Peyer's patch (tissue), 4 donors: ENCODE data around the gene NLRP1. TPM values are rescaled to one million over a fixed set of nuclear protein-coding genes. Genes with fewer than 3 reads are reported as not detected.

ENCODE experiments used
- DNase-seq, 3 donors: peaks; one replicate each; pipeline ENCODE4 v3.0.0-alpha.2; 2017 to 2019
- H3K27ac ChIP-seq, 4 donors: fragments of 200-600 bp; sonication (generic); one replicate each; pipeline ENCODE4 v1.5.1; 2016 to 2019
- H3K27me3 ChIP-seq, 2 donors: fragments of 200-600 bp; sonication (generic); one replicate each; pipeline ENCODE4 v1.5.1; 2019
- H3K36me3 ChIP-seq, 3 donors: fragments of 200-600 bp; sonication (generic); one replicate each; pipeline ENCODE4 v1.5.1; 2016 to 2019
- H3K4me1 ChIP-seq, 4 donors: fragments of 200-600 bp; sonication (generic); one replicate each; pipeline ENCODE4 v1.5.1; 2016 to 2019
- H3K4me3 ChIP-seq, 4 donors: fragments of 200-600 bp; sonication (generic); 1 replicate in 3 of 4; 2 replicates in 1 of 4; pipeline ENCODE4 v1.5.1; 2016 to 2019; ENCODE audit warnings: mild to moderate bottlenecking in 1 of 4
- H3K9me3 ChIP-seq, 4 donors: fragments of 200-600 bp; sonication (generic); one replicate each; pipeline ENCODE4 v1.5.1; 2016 to 2019; ENCODE audit warnings: mild to moderate bottlenecking in 1 of 4
- POLR2A ChIP-seq, 2 donors: fragments of 450-650 bp; IDR thresholded peaks; one replicate each; pipeline ENCODE4 v1.5.1; 2017; ENCODE audit warnings: antibody characterized with exemption in 2 of 2, mild to moderate bottlenecking in 2 of 2, moderate library complexity in 2 of 2
- total RNA-seq, 4 donors: library from RNA; depleted of rRNA; stranded (reverse); fragments of >200 nt; gene quantifications; one replicate each; pipeline ENCODE4 v1.1.0, GENCODE V29; 2016
- TF ChIP-seq, protein P1 (sequence below), 6 experiments: fragments of 450-650 bp in 4 of 6; fragments of 200-600 bp in 2 of 6; sonication (generic) in 1 of 6; IDR thresholded peaks; one replicate each; pipeline ENCODE4 v1.5.1; 2017 to 2019; ENCODE audit warnings: antibody characterized with exemption in 6 of 6, mild to moderate bottlenecking in 3 of 6, moderate library complexity in 1 of 6

NLRP1 gene
- total RNA-seq, 4 donors from 2014 or later, result 8.6 to 80.0 (median 18.5) TPM

DNA sequence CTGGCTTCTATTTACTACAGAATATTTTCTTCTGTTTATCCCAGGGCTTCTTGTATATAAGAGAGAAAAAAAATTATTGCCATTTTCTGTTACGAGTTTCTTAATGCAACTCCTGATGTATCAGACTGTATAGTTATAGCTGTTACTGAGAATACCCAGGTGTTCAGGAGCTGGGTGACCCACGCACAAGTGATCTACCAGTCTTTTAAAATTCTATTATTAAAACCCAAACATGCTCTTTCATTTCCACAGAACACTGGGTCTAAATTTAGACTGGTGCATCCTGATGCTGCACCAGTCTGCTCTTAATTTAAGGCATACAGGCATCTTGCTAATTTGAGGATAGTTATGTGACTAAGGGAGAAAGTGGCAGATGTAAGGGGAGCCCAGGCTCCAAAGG lies 31.2 kb upstream of the NLRP1 start:
- H3K27me3 ChIP-seq, result no peaks in the 10 kb centered on the region
- no peaks in the 10 kb centered on the region for H3K9me3 ChIP-seq
- H3K4me3 ChIP-seq, result no peak overlapping the region
- TF ChIP-seq POLR2A (IDR thresholded peaks at IDR 0.05), result no peak
- TF ChIP-seq, protein P1, sequence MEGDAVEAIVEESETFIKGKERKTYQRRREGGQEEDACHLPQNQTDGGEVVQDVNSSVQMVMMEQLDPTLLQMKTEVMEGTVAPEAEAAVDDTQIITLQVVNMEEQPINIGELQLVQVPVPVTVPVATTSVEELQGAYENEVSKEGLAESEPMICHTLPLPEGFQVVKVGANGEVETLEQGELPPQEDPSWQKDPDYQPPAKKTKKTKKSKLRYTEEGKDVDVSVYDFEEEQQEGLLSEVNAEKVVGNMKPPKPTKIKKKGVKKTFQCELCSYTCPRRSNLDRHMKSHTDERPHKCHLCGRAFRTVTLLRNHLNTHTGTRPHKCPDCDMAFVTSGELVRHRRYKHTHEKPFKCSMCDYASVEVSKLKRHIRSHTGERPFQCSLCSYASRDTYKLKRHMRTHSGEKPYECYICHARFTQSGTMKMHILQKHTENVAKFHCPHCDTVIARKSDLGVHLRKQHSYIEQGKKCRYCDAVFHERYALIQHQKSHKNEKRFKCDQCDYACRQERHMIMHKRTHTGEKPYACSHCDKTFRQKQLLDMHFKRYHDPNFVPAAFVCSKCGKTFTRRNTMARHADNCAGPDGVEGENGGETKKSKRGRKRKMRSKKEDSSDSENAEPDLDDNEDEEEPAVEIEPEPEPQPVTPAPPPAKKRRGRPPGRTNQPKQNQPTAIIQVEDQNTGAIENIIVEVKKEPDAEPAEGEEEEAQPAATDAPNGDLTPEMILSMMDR (IDR thresholded peaks at IDR 0.05), result no peak
- H3K27ac ChIP-seq, result no peak overlapping the region
- no peak for DNase-seq
- H3K4me1 ChIP-seq, result no peaks in the 10 kb centered on the region
- H3K36me3 ChIP-seq, result no peaks in the 10 kb centered on the region

DNA sequence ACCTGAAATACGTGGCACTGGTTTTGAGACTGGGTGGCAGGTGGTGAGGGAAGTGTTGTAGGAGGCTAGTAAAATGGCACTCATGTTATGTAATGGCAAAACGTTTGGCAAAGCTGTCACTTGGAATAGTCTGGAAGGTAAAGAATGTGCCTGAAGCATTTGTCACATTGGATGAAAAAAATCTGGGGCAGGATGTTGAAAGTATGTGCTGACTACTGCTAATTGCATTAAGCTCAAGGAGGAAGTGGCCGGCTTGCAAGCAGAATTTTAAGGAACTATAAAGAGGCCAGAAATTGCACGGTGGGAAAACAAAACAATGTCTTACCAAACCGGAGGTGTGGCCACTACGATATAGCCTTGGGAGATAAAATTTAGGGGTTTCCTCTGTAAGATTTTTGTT lies 26.6 kb upstream of the NLRP1 start:
- H3K27ac ChIP-seq, result no peak overlapping the region
- H3K4me1 ChIP-seq, result no peaks in the 10 kb centered on the region
- H3K9me3 ChIP-seq, result no peaks in the 10 kb centered on the region
- TF ChIP-seq, protein P1 (IDR thresholded peaks at IDR 0.05), result no peak
- TF ChIP-seq POLR2A (IDR thresholded peaks at IDR 0.05), result no peak
- DNase-seq, result no peak
- no peaks in the 10 kb centered on the region for H3K36me3 ChIP-seq
- H3K27me3 ChIP-seq, result no peaks in the 10 kb centered on the region
- no peak overlapping the region for H3K4me3 ChIP-seq

DNA sequence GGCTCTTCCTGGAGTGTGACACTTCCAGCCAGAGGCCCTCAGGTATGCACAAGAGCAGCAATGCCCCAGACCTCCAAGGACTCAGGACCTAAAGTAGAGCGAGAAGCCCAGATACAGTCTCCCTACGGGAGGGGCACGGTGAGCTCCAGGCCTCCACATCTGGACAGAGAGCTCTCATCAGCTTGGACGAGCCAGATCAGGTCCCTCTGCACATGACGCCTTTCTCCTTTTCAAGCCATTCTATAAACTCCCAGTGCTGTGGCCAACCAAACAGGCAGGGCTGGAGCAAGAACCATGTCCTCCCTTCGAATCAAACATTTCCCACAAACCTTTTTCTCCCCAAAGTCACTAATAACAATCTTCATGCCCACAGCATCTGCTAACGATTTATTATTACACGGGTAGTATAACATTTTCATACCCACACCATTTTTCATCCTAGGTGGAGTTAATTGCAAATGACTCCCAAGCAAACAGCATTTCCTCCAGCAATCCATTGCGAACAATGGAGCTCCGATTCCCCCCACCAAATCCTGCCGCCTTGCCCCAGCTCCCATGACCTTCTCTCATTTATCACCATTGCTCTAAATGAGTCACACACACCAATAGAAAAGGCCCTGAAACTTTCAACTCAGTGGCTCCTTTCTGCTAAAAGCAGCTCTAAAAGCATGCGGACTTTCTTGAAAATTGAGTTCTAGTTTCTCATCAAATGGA lies 24.2 kb upstream of the NLRP1 start:
- Histone ChIP-seq H3K9me3 (no peaks in the 10 kb centered on the region), H3K36me3 (no peaks in the 10 kb centered on the region), H3K4me3 (no peak overlapping the region), H3K27ac (no peak overlapping the region), H3K4me1 (no peaks in the 10 kb centered on the region), H3K27me3 (no peaks in the 10 kb centered on the region)
- no peak for TF ChIP-seq POLR2A (IDR thresholded peaks at IDR 0.05)
- TF ChIP-seq, protein P1 (IDR thresholded peaks at IDR 0.05), result no peak
- no peak for DNase-seq

DNA sequence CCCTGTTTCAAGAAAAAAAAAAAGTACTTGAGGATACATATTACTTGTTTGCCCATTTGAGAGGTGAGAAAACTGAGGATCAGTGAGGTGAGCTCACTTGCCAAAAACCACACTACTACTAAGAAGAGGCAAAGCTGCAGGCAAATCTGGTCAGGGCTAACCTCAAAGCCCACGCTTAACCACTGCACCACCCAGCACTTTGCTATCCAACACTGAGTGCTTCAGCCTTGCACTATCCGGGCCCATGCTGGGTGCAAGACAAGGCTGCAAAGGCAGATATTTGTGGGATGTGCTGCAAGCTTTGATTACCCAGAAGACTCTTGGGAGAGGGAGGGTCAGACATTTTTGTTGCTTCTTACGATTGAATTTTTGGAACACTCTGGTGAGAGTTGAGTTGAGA lies 23.6 kb upstream of the NLRP1 start:
- no peaks in the 10 kb centered on the region for H3K36me3 ChIP-seq
- no peaks in the 10 kb centered on the region for H3K27me3 ChIP-seq
- DNase-seq, result no peak
- H3K9me3 ChIP-seq, result no peaks in the 10 kb centered on the region
- TF ChIP-seq, protein P1 (IDR thresholded peaks at IDR 0.05), result no peak
- no peak for TF ChIP-seq POLR2A (IDR thresholded peaks at IDR 0.05)
- no peaks in the 10 kb centered on the region for H3K4me1 ChIP-seq
- H3K4me3 ChIP-seq, result no peak overlapping the region
- no peak overlapping the region for H3K27ac ChIP-seq

DNA sequence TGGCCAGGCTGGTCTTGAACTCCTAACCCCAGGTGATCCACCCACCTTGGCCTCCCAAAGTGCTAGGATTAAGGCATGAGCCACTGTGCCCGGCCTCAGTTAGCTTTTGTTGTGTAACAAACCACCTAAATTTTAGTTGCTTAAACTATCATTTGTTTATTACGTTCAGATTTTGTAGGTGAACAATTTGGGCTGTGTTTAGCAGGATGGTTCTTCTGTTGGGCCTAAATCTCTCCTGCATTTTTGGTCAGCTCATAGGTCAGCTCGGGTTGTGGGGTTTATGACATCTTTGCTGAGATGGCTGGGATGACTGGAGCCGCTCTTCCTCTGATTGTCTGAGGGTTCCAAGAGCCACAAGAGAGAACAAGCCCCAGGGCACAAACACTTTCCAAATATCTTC lies 21.1 kb upstream of the NLRP1 start:
- Histone ChIP-seq H3K4me3 (no peak overlapping the region), H3K36me3 (no peaks in the 10 kb centered on the region), H3K9me3 (no peaks in the 10 kb centered on the region), H3K27ac (no peak overlapping the region), H3K27me3 (no peaks in the 10 kb centered on the region), H3K4me1 (no peaks in the 10 kb centered on the region)
- DNase-seq, result no peak
- TF ChIP-seq POLR2A (IDR thresholded peaks at IDR 0.05), result no peak
- TF ChIP-seq, protein P1 (IDR thresholded peaks at IDR 0.05), result no peak

DNA sequence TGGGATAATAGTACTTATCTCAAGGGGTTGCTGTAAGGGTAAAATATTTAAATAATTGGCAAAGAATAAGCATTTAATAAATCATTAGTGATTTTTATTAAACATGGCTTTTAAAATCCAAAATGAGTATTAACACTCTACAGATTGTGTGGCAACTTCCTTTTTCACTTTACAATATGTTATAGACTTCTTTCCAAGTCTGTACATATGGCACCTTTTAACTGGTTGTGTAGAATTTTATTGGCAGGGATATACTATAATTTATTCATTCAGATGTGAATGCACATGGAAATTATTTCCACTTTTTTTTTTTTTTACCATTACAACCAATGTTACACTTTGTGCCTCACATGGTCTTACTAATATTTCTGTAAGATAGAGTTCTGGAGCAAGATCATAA lies 15.7 kb upstream of the NLRP1 start:
- TF ChIP-seq, protein P1 (IDR thresholded peaks at IDR 0.05), result no peak
- no peak for TF ChIP-seq POLR2A (IDR thresholded peaks at IDR 0.05)
- no peaks in the 10 kb centered on the region for H3K9me3 ChIP-seq
- no peak overlapping the region for H3K27ac ChIP-seq
- no peaks in the 10 kb centered on the region for H3K36me3 ChIP-seq
- H3K27me3 ChIP-seq, result no peaks in the 10 kb centered on the region
- H3K4me1 ChIP-seq, result no peaks in the 10 kb centered on the region
- H3K4me3 ChIP-seq, result no peak overlapping the region
- DNase-seq, result no peak
